K562 (cell line): ENCODE measurements around the gene OR4D6.

Experiments used
- EGR1 ChIP-seq: fragments of 450-650 bp; conservative IDR thresholded peaks from 2 replicates; pipeline ENCODE4 v1.6.1; 2017; ENCODE audit warnings: mild to moderate bottlenecking
- HCFC1 ChIP-seq: IDR thresholded peaks from 2 replicates; pipeline ENCODE4 v1.6.1; 2012; ENCODE audit warnings: low read depth, low read length, improper control_type of control experiment
- JUN ChIP-seq, 2 experiments: sonication (generic) in 1 of 2; formaldehyde crosslinking in 1 of 2; IDR thresholded peaks; 2 replicates each; pipeline versions ENCODE4 v1.6.1 to v1.8.0; 2012 to 2022; ENCODE audit warnings: borderline replicate concordance in 2 of 2, mild to moderate bottlenecking in 2 of 2, improper control_type of control experiment in 1 of 2, low read depth in 1 of 2, low read length in 1 of 2, missing genetic modification reagents in 1 of 2
- KLF10 ChIP-seq: fragments of 250-450 bp; sonication (Bioruptor Pico); IDR thresholded peaks from 2 replicates; pipeline ENCODE4 v1.6.1; 2021; ENCODE audit warnings: matching md5 sums
- SMARCC2 ChIP-seq: fragments of 450-650 bp; IDR thresholded peaks from 2 replicates; pipeline ENCODE4 v1.6.1; 2017; ENCODE audit warnings: antibody characterized with exemption, moderate library complexity, mild to moderate bottlenecking, low read depth
- TF ChIP-seq, protein P1 (sequence below), 3 experiments: IDR thresholded peaks in 2 of 3; conservative IDR thresholded peaks in 1 of 3; 2 replicates each; pipeline ENCODE4 v1.5.1; 2011 to 2012; ENCODE audit warnings: low read length in 3 of 3, mild to moderate bottlenecking in 3 of 3, control low read depth in 2 of 3, improper control_type of control experiment in 1 of 3, inconsistent platforms in 1 of 3, low read depth in 1 of 3, mixed read lengths in 1 of 3, moderate library complexity in 1 of 3; ENCODE audit not compliant: insufficient read depth in 2 of 3

DNA sequence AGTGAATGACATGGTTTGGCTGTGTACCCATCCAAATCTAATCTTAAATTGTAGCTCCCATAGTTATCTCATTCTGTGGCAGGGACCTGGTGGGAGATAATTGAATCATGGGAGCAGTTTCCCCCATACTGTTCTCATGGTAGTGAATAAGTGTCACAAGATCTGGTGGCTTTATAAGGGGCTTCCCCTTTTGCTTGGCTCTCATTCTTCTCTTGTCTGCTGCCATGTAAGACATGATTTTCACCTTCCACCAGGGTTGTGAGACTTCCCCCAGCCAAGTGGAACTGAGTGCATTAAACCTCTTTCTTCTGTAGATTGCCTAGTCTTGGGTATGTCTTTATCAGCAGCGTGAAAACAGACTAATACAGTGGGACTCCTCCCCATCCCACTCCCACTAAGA lies 41.6 kb upstream of the OR4D6 start:
- TF ChIP-seq EGR1 (no peak), SMARCC2 (no peak), HCFC1 (no peak), KLF10 (no peak), JUN (IDR thresholded peaks at IDR 0.05; ENCODE audit: borderline replicate concordance, low read depth, low read length) (no peak), JUN (CRISPR knock-in tag; IDR thresholded peaks at IDR 0.05; ENCODE audit: borderline replicate concordance) (no peak)
- TF ChIP-seq, protein P1, sequence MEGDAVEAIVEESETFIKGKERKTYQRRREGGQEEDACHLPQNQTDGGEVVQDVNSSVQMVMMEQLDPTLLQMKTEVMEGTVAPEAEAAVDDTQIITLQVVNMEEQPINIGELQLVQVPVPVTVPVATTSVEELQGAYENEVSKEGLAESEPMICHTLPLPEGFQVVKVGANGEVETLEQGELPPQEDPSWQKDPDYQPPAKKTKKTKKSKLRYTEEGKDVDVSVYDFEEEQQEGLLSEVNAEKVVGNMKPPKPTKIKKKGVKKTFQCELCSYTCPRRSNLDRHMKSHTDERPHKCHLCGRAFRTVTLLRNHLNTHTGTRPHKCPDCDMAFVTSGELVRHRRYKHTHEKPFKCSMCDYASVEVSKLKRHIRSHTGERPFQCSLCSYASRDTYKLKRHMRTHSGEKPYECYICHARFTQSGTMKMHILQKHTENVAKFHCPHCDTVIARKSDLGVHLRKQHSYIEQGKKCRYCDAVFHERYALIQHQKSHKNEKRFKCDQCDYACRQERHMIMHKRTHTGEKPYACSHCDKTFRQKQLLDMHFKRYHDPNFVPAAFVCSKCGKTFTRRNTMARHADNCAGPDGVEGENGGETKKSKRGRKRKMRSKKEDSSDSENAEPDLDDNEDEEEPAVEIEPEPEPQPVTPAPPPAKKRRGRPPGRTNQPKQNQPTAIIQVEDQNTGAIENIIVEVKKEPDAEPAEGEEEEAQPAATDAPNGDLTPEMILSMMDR (IDR thresholded peaks at IDR 0.05 in 2 of 3, conservative IDR thresholded peaks at IDR 0.05 in 1 of 3; ENCODE audit: insufficient read depth in 2 of 3, low read depth in 1 of 3, low read length in 3 of 3): no peak
